ENCODE measurements around the gene IFI6.
A peak's percentile ranks its signal among the peaks of the same experiment; 100 is the strongest.

Gene IFI6

GRCh38 chr1:27672750-27673112 is 739 bp upstream of the IFI6 start:
- DNase-seq (ENCODE audit: low read depth) = no peak

- DNase-seq (ENCODE audit: low read depth) = no peak
Measured at GRCh38 chr1:27669876-27670275, 2.1 kb downstream of the IFI6 start.

- DNase-seq (ENCODE audit: low read depth) = no peak
Measured at GRCh38 chr1:27668808-27669723, 2.9 kb downstream of the IFI6 start.

- no peak for DNase-seq (ENCODE audit: low read depth)
Measured at GRCh38 chr1:27668121-27668807, 3.7 kb downstream of the IFI6 start.

GRCh38 chr1:27666791-27667254 is 5.2 kb downstream of the IFI6 start:
- DNase-seq (ENCODE audit: low read depth) = no peak

- no peak for DNase-seq (ENCODE audit: low read depth)
Measured at GRCh38 chr1:27666294-27666693, 5.7 kb downstream of the IFI6 start.

- DNase-seq (ENCODE audit: low read depth) = no peak
Measured at GRCh38 chr1:27665016-27665651, 6.9 kb downstream of the IFI6 start.

GRCh38 chr1:27664291-27664690 is 7.7 kb downstream of the IFI6 start:
- no peak for DNase-seq (ENCODE audit: low read depth)

- DNase-seq (ENCODE audit: low read depth) = peak; percentile 61
Measured at GRCh38 chr1:27662707-27663393, 9.1 kb downstream of the IFI6 start.

- no peak for DNase-seq (ENCODE audit: low read depth)
Measured at GRCh38 chr1:27662261-27662660, 9.7 kb downstream of the IFI6 start.

- no peak for DNase-seq (ENCODE audit: low read depth)
Measured at GRCh38 chr1:27661412-27662075, 10.4 kb downstream of the IFI6 start.

GRCh38 chr1:27660300-27660835 is 11.6 kb downstream of the IFI6 start:
- no peak for DNase-seq (ENCODE audit: low read depth)

GRCh38 chr1:27659497-27660299 is 12.3 kb downstream of the IFI6 start:
- DNase-seq (ENCODE audit: low read depth) = peak; percentile 55

- peak; percentile 83 for DNase-seq (ENCODE audit: low read depth)
Measured at GRCh38 chr1:27658951-27659496, 13.0 kb downstream of the IFI6 start.

- DNase-seq (ENCODE audit: low read depth) = peak; percentile 76
Measured at GRCh38 chr1:27656157-27656893, 15.7 kb downstream of the IFI6 start.

- no peak for DNase-seq (ENCODE audit: low read depth)
Measured at GRCh38 chr1:27655151-27655937, 16.6 kb downstream of the IFI6 start.

GRCh38 chr1:27652111-27652864 is 19.7 kb downstream of the IFI6 start:
- no peak for DNase-seq (ENCODE audit: low read depth)
